Neuronal stem cell (in vitro differentiated cells): ENCODE data around the gene METTL4.

ENCODE experiments used
- DNase-seq: peaks from one replicate; pipeline ENCODE4 v3.0.0-alpha.2; 2013; ENCODE audit warnings: low spot score
- H2AFZ ChIP-seq: one replicate; pipeline ENCODE4 v1.6.1; 2013; ENCODE audit warnings: mild to moderate bottlenecking, low read length, inconsistent platforms
- H2AK5ac ChIP-seq: 2 replicates; pipeline ENCODE4 v1.6.1; 2013; ENCODE audit warnings: low read depth, mild to moderate bottlenecking, inconsistent platforms, low read length, moderate library complexity, mixed read lengths
- H2BK120ac ChIP-seq: 2 replicates; pipeline ENCODE4 v1.6.1; 2013; ENCODE audit warnings: low read depth, mild to moderate bottlenecking, inconsistent platforms, low read length, moderate library complexity, mixed read lengths
- H2BK12ac ChIP-seq: one replicate; pipeline ENCODE4 v1.6.1; 2013; ENCODE audit warnings: low read length, inconsistent platforms
- H2BK15ac ChIP-seq: 2 replicates; pipeline ENCODE4 v1.6.1; 2013; ENCODE audit warnings: mild to moderate bottlenecking, low read length, inconsistent platforms, mixed read lengths
- H2BK5ac ChIP-seq: one replicate; pipeline ENCODE4 v1.6.1; 2013; ENCODE audit warnings: inconsistent platforms, mild to moderate bottlenecking, low read length, moderate library complexity
- H3K14ac ChIP-seq: one replicate; pipeline ENCODE4 v1.6.1; 2013; ENCODE audit warnings: low read length, inconsistent platforms
- H3K18ac ChIP-seq: 2 replicates; pipeline ENCODE4 v1.6.1; 2013; ENCODE audit warnings: low read length, inconsistent platforms
- H3K23ac ChIP-seq: 2 replicates; pipeline ENCODE4 v1.6.1; 2013; ENCODE audit warnings: low read depth, mild to moderate bottlenecking, mixed read lengths, low read length, inconsistent platforms; ENCODE audit not compliant: poor library complexity
- H3K27ac ChIP-seq: replicated peaks from 3 replicates; pipeline ENCODE4 v1.5.1; 2013; ENCODE audit warnings: low read length, inconsistent platforms
- H3K27me3 ChIP-seq, 3 experiments: 2 replicates each; pipeline ENCODE4 v1.6.1; 2013; ENCODE audit warnings: low read length in 3 of 3, mild to moderate bottlenecking in 2 of 3, inconsistent platforms in 1 of 3, low read depth in 1 of 3, mixed read lengths in 1 of 3, moderate library complexity in 1 of 3; ENCODE audit not compliant: control insufficient read depth in 3 of 3, insufficient read depth in 3 of 3
- H3K36me3 ChIP-seq, 2 donors: replicated peaks in 1 of 2; 2 replicates each; pipeline ENCODE4 v1.6.1; 2013; ENCODE audit warnings: low read length in 2 of 2; ENCODE audit not compliant: control insufficient read depth in 2 of 2, insufficient read depth in 2 of 2
- H3K4ac ChIP-seq: 2 replicates; pipeline ENCODE4 v1.6.1; 2013; ENCODE audit warnings: inconsistent platforms, mild to moderate bottlenecking, low read length, moderate library complexity
- H3K4me1 ChIP-seq, 2 donors: 1 replicate in 1 of 2; 2 replicates in 1 of 2; pipeline ENCODE4 v1.6.1; 2013; ENCODE audit warnings: low read length in 2 of 2, low read depth in 1 of 2; ENCODE audit not compliant: control insufficient read depth in 2 of 2, insufficient read depth in 1 of 2
- H3K4me2 ChIP-seq: one replicate; pipeline ENCODE4 v1.6.1; 2013; ENCODE audit warnings: mild to moderate bottlenecking, low read length, inconsistent platforms; ENCODE audit not compliant: insufficient read depth, poor library complexity, severe bottlenecking
- H3K4me3 ChIP-seq, 2 donors: 2 replicates each; pipeline ENCODE4 v1.5.1; 2013; ENCODE audit warnings: low read length in 2 of 2, mild to moderate bottlenecking in 2 of 2, inconsistent platforms in 1 of 2, moderate library complexity in 1 of 2
- H3K79me1 ChIP-seq: one replicate; pipeline ENCODE4 v1.6.1; 2013; ENCODE audit warnings: low read depth, mild to moderate bottlenecking, inconsistent platforms, low read length, moderate library complexity
- H3K9ac ChIP-seq: one replicate; pipeline ENCODE4 v1.6.1; 2013; ENCODE audit warnings: mild to moderate bottlenecking, low read depth, low read length, inconsistent platforms; ENCODE audit not compliant: poor library complexity
- H3K9me3 ChIP-seq, 2 donors: replicated peaks in 1 of 2; 2 replicates each; pipeline versions ENCODE3 to v1.6.1; 2013; ENCODE audit warnings: low read length in 2 of 2, mild to moderate bottlenecking in 2 of 2, inconsistent platforms in 1 of 2, low read depth in 1 of 2, mixed read lengths in 1 of 2, moderate library complexity in 1 of 2; ENCODE audit not compliant: control insufficient read depth in 2 of 2, insufficient read depth in 1 of 2
- H4K8ac ChIP-seq: one replicate; pipeline ENCODE4 v1.6.1; 2013; ENCODE audit warnings: low read depth, mild to moderate bottlenecking, inconsistent platforms, low read length, moderate library complexity
- H4K91ac ChIP-seq: one replicate; pipeline ENCODE4 v1.6.1; 2013; ENCODE audit warnings: low read length, low read depth, mild to moderate bottlenecking, inconsistent platforms; ENCODE audit not compliant: poor library complexity
- WGBS, 2 donors: extraction: QIAGEN DNeasy Blood & Tissue Kit; methylation state at CpG; one replicate each; pipeline ENCODE4 v1.1.7; 2013; ENCODE audit warnings: missing lambda C conversion rate in 2 of 2, mixed read lengths in 1 of 2; ENCODE audit not compliant: insufficient read length in 2 of 2, insufficient replicate concordance in 1 of 2; ENCODE audit errors: extremely low coverage in 2 of 2; 5-methylcytosine and 5-hydroxymethylcytosine counted together

METTL4 gene

GRCh38 chr18:2518473-2518872 is 52.8 kb downstream of the METTL4 start:
- H4K8ac ChIP-seq, result no peak overlapping the region
- H2BK15ac ChIP-seq, result no peak overlapping the region
- H2AK5ac ChIP-seq, result no peak overlapping the region
- no peak overlapping the region for H4K91ac ChIP-seq
- H3K14ac ChIP-seq, result no peak overlapping the region
- no peaks in the 10 kb centered on the region for H3K79me1 ChIP-seq
- WGBS, 2 donors, result no CpG with 5 or more reads among the region's 5 CpGs
- no peak overlapping the region for H2BK12ac ChIP-seq
- peaks cover 0 to 6% of the 10 kb centered on the region in 2 donors for H3K4me1 ChIP-seq
- no peak overlapping the region for H3K18ac ChIP-seq
- no peak overlapping the region for H3K4ac ChIP-seq
- no peak overlapping the region for H3K4me3 ChIP-seq
- no peaks in the 10 kb centered on the region for H3K9me3 ChIP-seq
- DNase-seq, result no peak
- H3K36me3 ChIP-seq, result no peaks in the 10 kb centered on the region
- no peaks in the 10 kb centered on the region for H3K27me3 ChIP-seq
- no peak overlapping the region for H3K23ac ChIP-seq
- no peak overlapping the region for H2AFZ ChIP-seq
- H3K4me2 ChIP-seq, result no peak overlapping the region
- H3K27ac ChIP-seq, result no peak overlapping the region
- no peak overlapping the region for H3K9ac ChIP-seq
- no peak overlapping the region for H2BK120ac ChIP-seq
- no peak overlapping the region for H2BK5ac ChIP-seq

GRCh38 chr18:2515908-2516625 is 55.2 kb downstream of the METTL4 start:
- no CpG with 5 or more reads among the region's 5 CpGs for WGBS, 2 donors
- peaks cover 0 to 6% of the 10 kb centered on the region in 2 donors for H3K4me1 ChIP-seq
- no peak for DNase-seq

GRCh38 chr18:2515171-2515787 is 56.0 kb downstream of the METTL4 start:
- Histone ChIP-seq H3K4me1 (peaks cover 0 to 6% of the 10 kb centered on the region in 2 donors), H2BK5ac (no peak overlapping the region), H4K8ac (no peak overlapping the region), H3K27me3 (no peaks in the 10 kb centered on the region), H4K91ac (no peak overlapping the region), H3K18ac (no peak overlapping the region), H2BK120ac (no peak overlapping the region), H3K79me1 (no peaks in the 10 kb centered on the region), H3K9ac (no peak overlapping the region), H3K23ac (no peak overlapping the region), H2AK5ac (no peak overlapping the region), H3K4me2 (no peak overlapping the region), H3K27ac (no peak overlapping the region), H3K4me3 (no peak overlapping the region), H3K9me3 (no peaks in the 10 kb centered on the region), H3K36me3 (no peaks in the 10 kb centered on the region), H3K14ac (no peak overlapping the region), H2AFZ (no peak overlapping the region), H3K4ac (no peak overlapping the region), H2BK15ac (no peak overlapping the region), H2BK12ac (no peak overlapping the region)
- DNase-seq, result no peak
- no CpG with 5 or more reads among the region's 1 CpG for WGBS, 2 donors

More at GRCh38 chr18:2515908-2516625, 55.2 kb downstream of the METTL4 start:
- peak overlapping the region; percentile 67 for H2AFZ ChIP-seq
- H4K8ac ChIP-seq, result no peak overlapping the region
- H3K27ac ChIP-seq, result no peak overlapping the region
- H3K4me3 ChIP-seq, result no peak overlapping the region
- no peak overlapping the region for H3K23ac ChIP-seq
- H2BK5ac ChIP-seq, result no peak overlapping the region
- no peak overlapping the region for H3K4ac ChIP-seq
- H3K4me2 ChIP-seq, result no peak overlapping the region
- no peak overlapping the region for H2BK12ac ChIP-seq
- H3K79me1 ChIP-seq, result no peaks in the 10 kb centered on the region
- no peak overlapping the region for H3K9ac ChIP-seq
- no peak overlapping the region for H3K18ac ChIP-seq
- no peaks in the 10 kb centered on the region for H3K27me3 ChIP-seq
- H4K91ac ChIP-seq, result no peak overlapping the region
- no peaks in the 10 kb centered on the region for H3K36me3 ChIP-seq
- no peak overlapping the region for H2AK5ac ChIP-seq
- no peak overlapping the region for H3K14ac ChIP-seq
- no peaks in the 10 kb centered on the region for H3K9me3 ChIP-seq
- H2BK120ac ChIP-seq, result no peak overlapping the region
- H2BK15ac ChIP-seq, result no peak overlapping the region

DNA sequence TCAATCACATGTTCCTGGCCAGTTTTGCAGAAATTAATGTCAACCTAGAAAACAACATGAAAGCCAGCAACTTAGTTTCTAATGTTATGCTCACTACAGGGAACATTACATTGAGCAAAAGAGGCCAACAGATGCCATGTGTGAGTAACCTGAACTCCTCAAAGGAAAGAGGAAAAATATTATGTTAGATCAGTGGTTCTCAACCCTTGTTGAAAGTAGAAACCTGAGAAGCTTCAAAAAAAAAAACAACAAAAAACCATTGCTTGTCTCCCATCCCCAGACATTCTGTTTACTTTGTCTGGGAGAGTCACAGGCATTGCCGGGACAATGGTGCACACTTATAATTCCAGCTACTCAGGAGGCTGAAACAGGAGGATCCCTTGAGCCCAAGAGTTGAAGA is 57.7 kb downstream of the METTL4 start:
- no peak overlapping the region for H2BK5ac ChIP-seq
- no peak overlapping the region for H4K91ac ChIP-seq
- H3K18ac ChIP-seq, result no peak overlapping the region
- no peak overlapping the region for H3K4me3 ChIP-seq
- H3K4ac ChIP-seq, result no peak overlapping the region
- no peaks in the 10 kb centered on the region for H3K9me3 ChIP-seq
- no peak overlapping the region for H2BK15ac ChIP-seq
- peaks cover 0 to 6% of the 10 kb centered on the region in 2 donors for H3K4me1 ChIP-seq
- H2BK120ac ChIP-seq, result no peak overlapping the region
- DNase-seq, result no peak
- H3K4me2 ChIP-seq, result no peak overlapping the region
- H3K27ac ChIP-seq, result no peak overlapping the region
- H3K79me1 ChIP-seq, result no peaks in the 10 kb centered on the region
- H2BK12ac ChIP-seq, result no peak overlapping the region
- H4K8ac ChIP-seq, result no peak overlapping the region
- no peak overlapping the region for H2AK5ac ChIP-seq
- H2AFZ ChIP-seq, result no peak overlapping the region
- no peak overlapping the region for H3K9ac ChIP-seq
- no peaks in the 10 kb centered on the region for H3K36me3 ChIP-seq
- H3K27me3 ChIP-seq, result no peaks in the 10 kb centered on the region
- no peak overlapping the region for H3K23ac ChIP-seq
- no peak overlapping the region for H3K14ac ChIP-seq
- WGBS, 2 donors, result no CpG with 5 or more reads among the region's 1 CpG
